GM21423 (cell line): ENCODE data around the gene CPVL.

ENCODE experiments used
- ATAC-seq: cut with Tn5 transposase; IDR thresholded peaks from one replicate; pipeline ENCODE4 v1.9.1; 2021; ENCODE audit warnings: mild to moderate bottlenecking, moderate library complexity; ENCODE audit not compliant: unreplicated experiment

CPVL gene

DNA sequence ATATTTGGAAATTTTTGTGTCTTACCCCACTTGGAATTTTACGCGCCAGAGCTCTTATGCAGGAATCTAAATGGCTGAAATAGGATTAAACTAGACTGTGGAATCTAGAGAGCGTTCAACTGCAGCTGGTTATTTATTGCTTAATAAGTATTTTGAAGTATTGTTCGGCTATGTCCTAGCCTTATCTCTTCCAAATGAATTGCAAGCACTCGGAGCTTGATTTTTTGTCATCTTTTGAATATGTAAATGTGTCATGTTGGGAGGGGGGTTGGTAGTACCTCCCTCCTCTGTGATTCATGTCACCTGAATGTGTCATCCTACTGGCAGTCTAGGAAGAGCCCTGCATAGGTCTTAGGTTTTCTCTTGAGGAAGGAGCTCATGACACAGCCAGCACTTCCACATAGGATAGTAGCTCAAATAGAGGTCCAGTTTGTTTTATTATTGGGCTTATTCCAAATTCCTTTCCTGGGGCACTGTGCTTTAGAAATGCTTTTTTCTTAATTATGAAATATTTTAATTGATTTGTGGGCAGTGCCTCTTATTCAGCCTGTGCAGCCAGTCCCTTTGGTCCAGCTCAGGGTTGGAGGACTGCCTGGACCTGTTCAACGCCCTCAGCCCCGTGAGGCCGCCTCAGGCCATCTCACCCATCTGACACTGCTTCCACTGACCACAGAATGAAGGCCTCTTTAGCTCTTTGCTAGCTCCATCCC is 165.7 kb downstream of the CPVL start:
- ATAC-seq = no peak

DNA sequence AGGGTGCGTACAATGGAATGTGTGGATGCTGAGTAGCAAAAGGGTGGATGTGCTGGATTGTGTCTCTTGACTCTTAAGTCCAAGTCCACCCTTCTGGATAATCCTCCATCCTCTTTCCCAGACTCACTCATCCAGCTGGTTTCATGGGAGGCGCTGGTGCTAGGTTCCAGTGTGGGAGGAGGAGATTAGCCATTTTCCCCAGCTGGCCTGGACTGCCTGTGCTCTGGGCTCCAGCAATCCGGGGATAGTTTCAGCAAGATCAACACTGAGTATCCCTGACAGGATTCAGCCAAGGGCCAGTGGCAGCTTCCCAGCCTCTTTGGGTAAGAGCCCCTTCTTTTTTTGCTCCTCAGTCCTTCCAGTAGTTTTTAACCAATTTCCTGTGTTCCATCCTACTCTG is 166.6 kb downstream of the CPVL start:
- no peak for ATAC-seq

DNA sequence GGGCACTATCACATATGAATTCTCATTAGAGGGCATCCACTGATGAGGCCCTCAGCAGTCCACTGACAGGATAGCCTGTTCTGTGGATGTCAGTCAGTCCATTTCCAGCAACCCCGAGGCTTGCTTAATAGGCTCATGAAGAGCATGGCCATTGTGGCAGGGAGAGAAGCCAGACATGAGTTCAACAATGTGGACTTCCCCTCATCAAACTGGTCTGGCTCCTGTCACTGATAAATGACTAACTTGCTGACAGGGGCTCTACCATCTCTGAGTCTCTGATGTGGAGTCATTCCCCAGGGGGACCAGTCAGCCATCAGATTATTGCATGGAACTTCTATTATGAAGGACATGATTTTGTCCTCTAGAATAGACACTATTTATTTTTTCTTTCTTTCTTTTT is 168.5 kb downstream of the CPVL start:
- ATAC-seq = no peak

DNA sequence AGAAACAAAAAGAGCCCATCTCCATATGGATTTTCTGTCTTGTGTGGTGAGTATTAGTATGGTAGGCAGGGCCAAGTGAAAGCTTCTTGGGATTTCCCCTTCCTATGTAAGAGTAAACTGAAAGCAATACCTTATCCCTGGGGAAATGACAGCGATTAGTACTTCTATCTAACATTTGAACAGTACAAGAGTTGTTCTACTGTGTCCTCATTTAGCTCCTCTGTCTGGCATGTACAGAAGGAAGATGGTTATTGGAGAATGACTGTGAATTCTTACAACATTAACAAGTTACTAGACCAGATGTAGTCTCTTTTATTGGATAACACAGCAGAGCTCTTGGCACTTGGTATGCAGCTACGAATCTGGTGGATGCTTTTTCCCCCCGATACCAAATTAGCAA is 170.3 kb downstream of the CPVL start:
- no peak for ATAC-seq

DNA sequence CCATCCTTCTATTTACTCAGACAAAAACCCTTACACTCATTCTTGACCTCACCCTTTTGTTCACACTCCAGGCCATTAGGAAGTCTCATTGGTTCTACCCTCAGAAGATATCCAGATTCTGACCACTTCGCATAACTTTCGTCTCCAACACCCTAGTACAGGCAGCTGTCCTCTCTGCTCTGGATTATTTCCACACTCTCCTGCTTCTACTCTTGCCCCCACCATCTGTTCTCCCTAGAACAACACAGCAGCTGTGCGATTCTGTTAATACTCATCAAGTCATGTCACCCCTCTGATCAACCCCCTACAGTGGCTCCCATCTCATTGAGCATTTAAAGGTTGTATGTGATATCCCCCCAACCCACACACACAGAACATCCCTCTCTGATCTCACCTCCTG is 172.7 kb downstream of the CPVL start:
- no peak for ATAC-seq

DNA sequence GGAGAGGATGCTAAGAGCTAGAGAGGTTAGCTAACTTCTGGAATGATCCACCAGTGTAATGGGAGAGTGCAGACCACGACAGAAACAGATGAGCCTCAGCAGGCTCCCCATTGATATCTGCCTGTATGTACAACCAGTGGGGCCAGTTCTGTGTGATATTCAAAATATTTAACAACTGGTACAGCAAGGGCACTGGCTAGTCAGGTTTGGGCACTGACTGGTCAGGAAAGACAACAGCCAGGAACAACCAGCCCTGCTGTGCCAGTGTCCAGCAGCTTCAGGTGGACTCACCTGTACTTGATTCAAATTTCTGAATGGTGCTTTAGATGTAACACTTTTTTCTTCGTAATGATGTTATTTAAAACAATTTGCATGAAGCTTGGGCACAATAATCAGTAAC is 182.3 kb downstream of the CPVL start:
- no peak for ATAC-seq

DNA sequence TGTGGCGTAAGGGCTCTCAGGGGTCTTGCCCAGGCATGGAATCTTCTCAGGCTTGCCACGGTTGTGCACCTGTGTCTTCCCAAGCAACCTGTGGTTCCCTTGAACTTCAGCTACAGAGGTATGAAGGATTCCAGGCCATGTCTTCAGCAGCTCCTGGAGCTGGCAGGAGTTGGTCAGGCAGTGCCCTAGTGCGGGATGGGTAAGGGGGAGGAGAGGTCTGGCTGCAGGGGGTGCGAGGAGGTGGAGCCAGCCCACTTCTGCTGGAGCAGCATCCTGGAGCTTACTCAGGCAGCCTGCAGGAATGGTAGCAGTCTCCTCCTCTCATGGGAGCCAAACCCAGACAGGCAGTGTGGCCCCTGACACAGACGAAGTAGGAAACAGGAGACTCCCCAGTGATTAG is 184.4 kb downstream of the CPVL start:
- ATAC-seq = no peak

DNA sequence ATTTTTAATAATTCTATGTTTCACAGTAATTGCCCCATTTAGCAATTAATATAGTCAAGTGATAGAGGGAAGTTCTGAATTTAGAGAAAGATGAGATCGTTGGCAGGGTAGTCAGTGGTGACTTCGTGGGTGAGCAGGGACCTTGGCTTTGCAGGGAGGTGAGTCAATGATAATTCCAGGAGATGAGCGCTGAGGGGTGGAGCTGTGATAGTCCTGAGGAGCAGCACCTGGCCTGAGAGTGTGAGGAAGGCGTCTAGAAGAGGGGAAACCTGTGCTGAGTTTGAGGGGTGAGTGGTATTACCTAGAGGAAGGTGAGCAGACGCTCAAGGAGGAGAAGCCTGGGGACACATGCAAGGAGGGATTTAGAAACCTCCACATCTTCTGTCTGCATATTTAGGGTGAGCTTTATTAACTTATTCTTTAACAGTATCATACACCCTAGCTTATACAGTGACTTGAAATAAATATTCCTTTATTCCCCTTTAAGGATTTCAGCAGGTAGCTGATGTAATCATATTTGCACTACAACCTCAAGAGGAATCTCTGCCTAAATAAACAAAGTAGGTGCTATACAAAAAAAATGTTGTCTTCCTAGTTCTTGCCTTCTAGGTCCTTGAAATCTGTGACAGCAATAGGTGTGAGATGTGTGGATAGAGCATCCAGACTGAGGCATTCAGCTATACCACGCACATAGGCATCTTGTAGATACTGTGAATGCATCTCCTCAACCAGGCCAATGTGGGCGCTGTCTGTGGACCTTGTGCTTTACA is 186.1 kb downstream of the CPVL start:
- no peak for ATAC-seq

DNA sequence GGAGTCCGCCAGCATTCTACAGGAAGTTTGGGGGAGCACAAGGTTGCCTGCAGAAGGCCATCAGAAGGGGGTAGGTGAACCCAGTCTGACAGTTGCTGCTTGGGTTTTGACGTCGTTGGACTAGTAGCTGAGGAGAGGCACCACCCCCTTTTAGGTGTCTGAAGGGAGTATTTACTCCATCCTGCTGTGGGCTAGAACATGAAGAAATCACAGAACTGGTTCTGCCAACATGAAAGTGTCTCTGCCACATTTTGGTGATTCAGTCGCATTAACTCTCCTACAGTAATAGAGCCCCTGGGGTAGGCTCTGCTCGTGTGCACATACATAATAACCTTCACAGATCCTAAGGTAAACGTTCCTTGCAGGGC is 187.4 kb downstream of the CPVL start:
- no peak for ATAC-seq

DNA sequence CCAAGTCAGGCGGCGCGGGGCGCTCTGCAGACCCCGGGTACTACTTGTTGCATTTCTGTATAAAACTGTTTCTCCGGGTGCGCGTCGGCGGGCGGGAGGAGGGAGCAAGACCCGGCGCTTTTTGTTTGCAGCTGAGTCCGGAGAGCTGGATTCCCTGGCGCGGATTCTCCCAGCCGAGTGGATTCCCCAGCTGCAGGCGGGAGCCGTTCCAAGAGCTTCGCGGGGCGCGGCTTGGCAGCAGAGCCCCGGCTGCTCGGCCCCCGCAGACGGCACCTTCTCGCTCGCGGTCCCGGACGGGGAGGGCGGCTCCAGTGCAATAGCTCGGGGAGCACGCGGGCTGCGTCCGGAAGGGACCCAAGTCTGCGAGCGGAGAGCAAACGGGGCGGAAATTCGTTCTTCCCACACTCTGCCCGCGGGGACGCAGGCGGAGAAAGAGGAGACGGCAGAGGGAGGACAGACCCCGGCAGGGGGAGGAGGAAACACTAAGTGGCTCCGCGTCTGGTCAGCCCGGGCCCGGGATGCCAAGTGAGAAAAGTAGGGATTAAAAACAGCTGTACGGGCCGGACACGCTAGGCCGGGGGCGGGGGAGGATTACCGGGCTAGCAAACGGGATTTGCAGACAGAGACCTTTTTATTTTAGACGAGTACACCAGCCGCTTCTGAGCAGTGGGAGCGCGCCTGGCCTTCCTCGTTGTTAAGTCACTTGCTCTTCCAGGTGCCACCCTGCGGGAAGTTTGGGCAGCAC is 187.9 kb downstream of the CPVL start, which contains the start of gene TRIL:
Gene TRIL, minus strand, starts transcription at position 96 of the 745 bp plus-strand sequence. CDS start 284 bp downstream, outside the sequence.
- no peak for ATAC-seq

DNA sequence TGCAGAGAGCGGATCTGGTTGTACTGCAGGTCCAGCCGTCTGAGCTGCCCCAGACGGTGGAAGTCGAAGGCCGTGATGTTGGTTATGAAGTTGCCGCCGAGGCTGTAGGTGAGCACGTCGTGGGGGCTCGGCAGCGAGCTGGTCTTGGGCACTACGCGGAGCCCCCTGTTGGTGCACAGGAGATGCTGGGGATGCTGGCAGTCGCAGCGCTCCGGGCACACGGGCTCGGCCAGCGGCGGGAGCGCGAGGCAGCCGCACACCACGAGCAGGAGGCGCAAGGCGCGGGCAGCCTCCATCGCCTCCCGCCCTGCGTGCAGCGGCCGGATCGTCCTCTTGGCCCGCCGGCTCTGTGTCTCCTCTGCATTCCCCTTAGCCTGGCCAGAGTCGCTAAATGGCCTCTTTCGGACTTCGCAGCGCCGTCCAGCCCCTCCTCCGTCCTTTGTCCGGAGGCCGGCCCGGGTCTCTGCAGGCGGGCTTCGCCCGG is 188.5 kb downstream of the CPVL start:
- no peak for ATAC-seq

DNA sequence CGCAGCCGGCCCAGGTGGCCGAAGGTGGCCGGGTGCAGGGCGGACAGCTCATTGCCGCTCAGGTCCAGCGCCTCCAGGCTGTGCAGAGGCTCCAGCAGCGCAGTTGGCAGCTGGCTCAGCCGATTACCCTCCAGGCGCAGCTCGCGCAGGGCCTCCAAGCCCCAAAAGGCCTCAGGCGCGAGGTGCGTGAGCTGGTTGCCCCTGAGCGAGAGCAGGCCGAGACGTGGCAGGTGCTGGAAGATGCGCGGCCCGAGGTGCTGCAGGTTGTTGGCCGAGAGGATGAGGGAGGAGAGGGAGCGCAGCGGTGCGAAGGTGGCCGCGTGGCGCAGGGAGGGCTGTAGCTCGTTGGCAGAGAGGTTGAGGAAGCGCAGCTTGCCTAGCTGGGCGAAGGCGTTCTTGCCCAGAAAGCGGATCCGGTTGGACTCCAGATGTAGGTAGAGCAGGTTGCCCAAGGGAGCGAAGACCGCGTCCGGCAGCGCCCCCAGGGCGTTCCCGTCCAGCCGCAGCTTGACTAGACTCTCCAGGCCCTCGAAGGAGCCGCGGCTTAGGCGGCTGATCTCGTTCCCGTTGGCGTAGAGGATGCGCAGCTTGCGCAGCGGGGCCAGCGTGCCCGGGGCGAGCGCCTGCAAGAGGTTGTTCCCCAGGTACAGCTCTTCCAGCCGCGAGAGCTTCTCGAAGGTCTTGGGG is 189.1 kb downstream of the CPVL start:
- no peak for ATAC-seq

DNA sequence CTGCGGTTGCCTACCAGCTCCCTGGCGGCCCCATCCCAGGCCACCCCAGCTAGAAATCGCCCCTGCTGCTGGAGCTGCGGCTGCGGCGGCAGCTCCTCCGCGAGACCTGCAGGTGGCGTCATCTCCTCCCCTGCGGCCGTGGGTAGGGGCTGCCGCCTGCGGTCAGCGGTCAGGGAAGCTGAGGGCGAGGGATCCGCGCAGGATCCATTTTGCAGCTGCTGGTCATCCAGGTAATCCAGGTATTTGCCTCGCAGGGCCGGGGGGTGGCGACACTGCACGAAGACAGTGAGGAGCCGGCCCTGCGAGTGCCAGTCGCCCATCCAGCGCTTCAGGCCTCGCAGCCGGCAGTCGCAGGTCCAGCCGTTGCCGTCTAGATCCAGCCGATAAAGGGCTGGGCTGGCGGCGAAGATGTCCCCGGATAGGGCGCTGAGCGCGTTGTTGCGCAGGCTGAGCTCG is 189.7 kb downstream of the CPVL start:
- no peak for ATAC-seq

DNA sequence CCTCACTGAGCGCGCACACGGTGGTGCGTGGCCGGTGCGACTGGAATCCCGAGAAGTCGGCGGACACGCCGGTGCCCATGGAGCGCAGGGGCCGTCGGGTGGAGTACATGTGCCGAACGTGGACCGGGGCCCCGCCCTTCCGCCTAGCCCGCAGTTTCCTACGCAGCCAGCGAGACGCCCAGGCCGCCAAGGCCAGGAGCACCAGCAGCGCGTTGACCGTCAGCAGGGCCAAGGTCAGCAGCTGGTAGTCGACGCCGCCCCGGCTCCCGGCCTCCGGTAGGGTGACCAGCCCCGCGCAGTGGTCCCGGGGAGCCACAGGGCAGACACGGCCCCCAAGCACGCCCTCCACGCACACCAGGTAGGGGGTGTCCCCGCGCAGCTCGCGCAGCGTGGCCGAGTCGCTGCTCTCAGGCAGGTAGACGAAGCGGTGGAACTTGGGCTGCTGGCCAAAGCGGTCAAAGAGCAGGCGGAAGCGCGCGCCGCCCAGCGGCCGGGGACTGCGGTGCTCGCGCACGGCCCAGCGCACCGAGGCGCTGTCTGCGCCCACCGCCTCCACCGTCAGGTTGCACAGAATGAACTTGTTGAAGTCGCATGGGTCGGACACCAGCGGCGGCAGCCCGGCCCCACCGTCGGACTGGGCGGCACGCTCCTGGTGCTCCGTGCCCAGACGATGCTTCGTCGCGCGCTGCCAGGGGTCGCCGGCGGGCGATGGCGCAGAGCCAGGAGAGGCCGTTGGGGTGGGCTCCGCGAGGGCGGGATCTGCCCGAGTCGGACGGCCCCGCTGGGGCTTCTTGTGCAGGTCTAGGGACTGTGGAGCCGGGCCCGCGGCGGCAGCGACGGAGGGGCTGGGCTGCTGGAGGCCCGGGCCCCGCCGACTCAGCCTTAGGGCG is 190.4 kb downstream of the CPVL start:
- ATAC-seq = no peak

DNA sequence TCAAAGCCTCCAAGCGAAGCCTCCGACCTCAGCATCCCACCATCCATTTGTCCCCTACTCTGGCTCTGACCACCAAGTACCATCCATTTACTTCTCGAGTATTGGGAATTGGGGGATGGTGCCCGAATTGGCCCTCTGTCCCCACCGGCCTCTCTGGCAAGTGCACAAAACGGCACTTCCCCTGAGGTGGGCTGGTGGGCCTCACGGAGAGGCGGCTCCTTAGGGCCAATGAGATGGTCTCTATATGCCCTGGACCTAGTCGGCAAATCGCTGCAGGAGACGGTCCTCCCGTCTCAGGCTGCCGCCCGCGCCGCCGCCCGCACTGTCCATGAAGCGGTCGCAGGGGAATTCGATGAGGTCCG is 191.0 kb downstream of the CPVL start:
- no peak for ATAC-seq

DNA sequence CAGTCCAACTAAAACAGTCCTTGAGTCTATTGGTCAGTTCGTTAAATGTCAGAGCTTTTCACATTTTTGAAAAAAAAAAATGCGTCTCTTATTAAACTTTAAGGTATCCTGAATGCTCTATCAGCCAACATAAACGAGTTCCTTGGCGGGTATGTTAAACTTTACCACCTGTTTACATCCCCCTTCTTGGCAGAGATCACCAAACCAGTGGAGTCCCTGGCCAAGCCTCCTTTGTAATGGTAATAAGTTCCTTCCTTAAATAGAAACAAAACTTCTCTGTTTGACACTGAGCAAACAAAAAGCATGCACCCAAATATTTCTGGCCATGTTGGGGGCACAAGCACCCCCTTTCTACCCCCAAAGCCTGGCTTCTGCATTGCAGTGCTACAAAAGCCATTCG is 191.4 kb downstream of the CPVL start:
- no peak for ATAC-seq

DNA sequence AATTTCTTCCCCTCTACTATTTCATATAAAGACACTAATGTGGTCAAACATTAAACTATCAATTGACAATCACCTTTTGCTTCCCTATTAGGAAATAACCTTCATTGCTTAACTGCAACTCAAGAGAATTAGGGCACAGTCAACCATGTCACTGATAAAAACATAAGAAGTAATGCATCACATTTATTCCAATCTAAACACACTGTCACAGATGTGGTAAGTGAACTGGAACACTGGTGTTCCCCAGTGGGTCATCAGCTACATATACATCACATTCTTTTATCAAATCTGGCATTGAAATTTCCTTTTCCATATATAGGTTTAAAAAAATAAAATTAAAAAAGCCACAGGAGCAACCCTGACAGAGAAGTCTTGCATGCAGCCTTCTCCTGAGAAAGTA is 191.9 kb downstream of the CPVL start:
- ATAC-seq = no peak

DNA sequence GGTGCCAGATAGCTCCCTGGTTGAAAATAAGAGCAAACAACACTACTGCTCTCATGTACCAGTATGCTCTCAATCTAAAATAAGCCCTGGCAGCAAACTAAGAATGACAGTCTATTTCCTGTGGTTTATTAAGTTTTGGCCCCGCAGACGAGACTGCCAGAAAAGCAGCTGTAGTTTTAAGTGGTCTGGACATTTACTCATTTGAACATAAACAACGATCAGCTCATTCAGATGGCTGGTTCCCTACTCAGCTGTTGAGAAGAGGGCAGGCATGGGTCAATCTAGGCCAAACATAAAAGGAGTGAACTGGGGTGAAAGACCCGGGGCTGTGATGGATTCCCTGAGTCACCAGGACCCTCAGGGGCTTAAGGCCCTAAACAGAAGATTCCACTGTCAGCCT is 192.7 kb downstream of the CPVL start:
- no peak for ATAC-seq
